Measurements from ENCODE around the gene C10orf71. TPM values are rescaled to one million over a fixed set of nuclear protein-coding genes. Genes with fewer than 3 reads are reported as not detected.

The C10orf71 gene
- total and polyA plus RNA-seq, 2 donors (not counting 1 experiment from before 2014, with no cell fraction given), result not detected

DNA sequence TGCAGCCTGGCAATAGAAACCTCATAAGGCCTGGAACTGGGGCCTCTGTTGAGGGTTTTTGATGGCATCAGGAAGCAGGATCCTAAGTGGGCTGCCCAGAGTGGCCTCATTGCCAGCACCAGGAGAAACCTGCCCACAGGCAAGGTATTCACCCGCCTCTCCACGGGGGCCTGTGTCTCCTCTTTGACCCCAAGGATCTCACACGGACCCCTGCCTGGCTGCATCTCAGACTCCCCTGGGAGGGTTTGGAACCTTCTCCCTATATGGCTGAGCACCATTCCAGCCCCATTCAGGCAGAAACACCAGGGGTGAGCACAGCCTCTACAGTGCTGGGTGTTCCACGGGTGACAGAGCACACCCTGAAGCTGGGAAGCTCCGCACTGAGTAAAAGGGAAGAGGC is 14.6 kb upstream of the C10orf71 start:
- no peaks in the 10 kb centered on the region for H3K36me3 ChIP-seq (replicated peaks in 1 of 2; ENCODE audit: control extremely low read depth in 1 of 2, control insufficient read depth in 1 of 2, extremely low read depth in 1 of 2, insufficient read depth in 2 of 2, low read length in 1 of 2)
- DNase-seq, result no peak
- intact Hi-C loops (cut with micrococcal nuclease), result no loop called here
- WGBS (ENCODE audit: insufficient coverage), result 91% methylated on average over 5 of the region's 5 CpGs
- H3K4me1 ChIP-seq (ENCODE audit: control insufficient read depth in 2 of 2, insufficient read depth in 2 of 2, low read length in 2 of 2), result no peaks in the 10 kb centered on the region
- no peaks in the 10 kb centered on the region for H3K79me2 ChIP-seq (ENCODE audit: control insufficient read depth, insufficient read depth, low read length)
- no peaks in the 10 kb centered on the region for H3K9me3 ChIP-seq (ENCODE audit: control extremely low read depth in 1 of 3, control insufficient read depth in 2 of 3, insufficient read depth in 1 of 3, low read length in 2 of 3)
- H3K27me3 ChIP-seq (replicated peaks in 1 of 4; ENCODE audit: control extremely low read depth in 1 of 4, control insufficient read depth in 3 of 4, insufficient read depth in 4 of 4, low read length in 3 of 4), result peaks cover 0 to 3% (median 0%) of the 10 kb centered on the region in 4 experiments
- no peak overlapping the region for H3K27ac ChIP-seq (ENCODE audit: low read length in 2 of 2)
- H3K4me2 ChIP-seq (replicated peaks; ENCODE audit: low read depth, low read length, poor library complexity, severe bottlenecking), result no peak overlapping the region
- H3K4me3 ChIP-seq (ENCODE audit: control extremely low read depth in 1 of 5, extremely low read depth in 1 of 5, insufficient read depth in 1 of 5, low read depth in 2 of 5, low read length in 4 of 5), result no peak overlapping the region
- H4K20me1 ChIP-seq (ENCODE audit: control insufficient read depth, insufficient read depth, low read length, poor library complexity, severe bottlenecking), result no peaks in the 10 kb centered on the region
- H3K9me3 Mint-ChIP-seq (ENCODE audit: insufficient read depth), result no peaks in the 10 kb centered on the region
- peaks cover 6% of the 10 kb centered on the region for H3K27me3 Mint-ChIP-seq
- ChIA-PET CTCF (no interaction called here), POLR2A (no interaction called here)
- no peak overlapping the region for H3K4me3 Mint-ChIP-seq
- no peak overlapping the region for H3K9ac ChIP-seq (ENCODE audit: low read length)
- ATAC-seq (ENCODE audit: low read depth), result no peak
- TF ChIP-seq, protein P1, sequence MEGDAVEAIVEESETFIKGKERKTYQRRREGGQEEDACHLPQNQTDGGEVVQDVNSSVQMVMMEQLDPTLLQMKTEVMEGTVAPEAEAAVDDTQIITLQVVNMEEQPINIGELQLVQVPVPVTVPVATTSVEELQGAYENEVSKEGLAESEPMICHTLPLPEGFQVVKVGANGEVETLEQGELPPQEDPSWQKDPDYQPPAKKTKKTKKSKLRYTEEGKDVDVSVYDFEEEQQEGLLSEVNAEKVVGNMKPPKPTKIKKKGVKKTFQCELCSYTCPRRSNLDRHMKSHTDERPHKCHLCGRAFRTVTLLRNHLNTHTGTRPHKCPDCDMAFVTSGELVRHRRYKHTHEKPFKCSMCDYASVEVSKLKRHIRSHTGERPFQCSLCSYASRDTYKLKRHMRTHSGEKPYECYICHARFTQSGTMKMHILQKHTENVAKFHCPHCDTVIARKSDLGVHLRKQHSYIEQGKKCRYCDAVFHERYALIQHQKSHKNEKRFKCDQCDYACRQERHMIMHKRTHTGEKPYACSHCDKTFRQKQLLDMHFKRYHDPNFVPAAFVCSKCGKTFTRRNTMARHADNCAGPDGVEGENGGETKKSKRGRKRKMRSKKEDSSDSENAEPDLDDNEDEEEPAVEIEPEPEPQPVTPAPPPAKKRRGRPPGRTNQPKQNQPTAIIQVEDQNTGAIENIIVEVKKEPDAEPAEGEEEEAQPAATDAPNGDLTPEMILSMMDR (IDR thresholded peaks at IDR 0.05), result no peak
- TF ChIP-seq EZH2 (IDR thresholded peaks at IDR 0.05; ENCODE audit: borderline replicate concordance, insufficient read depth, low read depth, low read length, poor library complexity, severe bottlenecking), result no peak
- H2AFZ ChIP-seq (ENCODE audit: insufficient read depth, low read depth, low read length, poor library complexity, severe bottlenecking), result no peak overlapping the region
- no peak overlapping the region for H3K27ac Mint-ChIP-seq
- no peaks in the 10 kb centered on the region for H3K4me1 Mint-ChIP-seq

DNA sequence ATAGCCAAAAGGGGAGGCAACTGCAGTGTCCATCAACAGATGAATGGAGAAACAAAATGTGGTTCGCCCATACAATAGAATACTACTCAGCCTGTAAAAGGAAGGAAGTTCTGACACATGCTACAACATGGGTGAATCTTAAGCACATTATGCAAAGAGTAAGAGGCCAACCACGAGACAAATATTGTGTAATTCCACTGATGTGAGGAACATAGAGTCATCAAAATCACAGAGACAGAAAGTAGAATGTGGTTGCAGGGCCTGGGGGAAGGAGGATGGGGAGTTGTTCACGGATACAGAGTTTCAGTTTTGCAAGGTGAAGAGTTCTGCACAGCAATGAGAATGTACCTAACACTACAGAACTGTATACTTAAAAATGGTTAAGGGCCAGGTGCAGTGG is 13.7 kb upstream of the C10orf71 start:
- ATAC-seq (ENCODE audit: low read depth), result no peak
- no peaks in the 10 kb centered on the region for H3K9me3 Mint-ChIP-seq (ENCODE audit: insufficient read depth)
- H3K4me3 ChIP-seq (ENCODE audit: control extremely low read depth in 1 of 5, extremely low read depth in 1 of 5, insufficient read depth in 1 of 5, low read depth in 2 of 5, low read length in 4 of 5), result no peak overlapping the region
- H3K27me3 ChIP-seq (replicated peaks in 1 of 4; ENCODE audit: control extremely low read depth in 1 of 4, control insufficient read depth in 3 of 4, insufficient read depth in 4 of 4, low read length in 3 of 4), result no peaks in the 10 kb centered on the region
- H3K4me1 Mint-ChIP-seq, result no peaks in the 10 kb centered on the region
- H3K4me2 ChIP-seq (replicated peaks; ENCODE audit: low read depth, low read length, poor library complexity, severe bottlenecking), result no peak overlapping the region
- H3K9me3 ChIP-seq (ENCODE audit: control extremely low read depth in 1 of 3, control insufficient read depth in 2 of 3, insufficient read depth in 1 of 3, low read length in 2 of 3), result no peaks in the 10 kb centered on the region
- no peak overlapping the region for H2AFZ ChIP-seq (ENCODE audit: insufficient read depth, low read depth, low read length, poor library complexity, severe bottlenecking)
- no peak for DNase-seq
- H3K4me1 ChIP-seq (ENCODE audit: control insufficient read depth in 2 of 2, insufficient read depth in 2 of 2, low read length in 2 of 2), result no peaks in the 10 kb centered on the region
- ChIA-PET POLR2A (no interaction called here), CTCF (no interaction called here)
- no peak overlapping the region for H3K4me3 Mint-ChIP-seq
- WGBS (ENCODE audit: insufficient coverage), result 100% methylated on average over 1 of the region's 3 CpGs
- intact Hi-C loops (cut with micrococcal nuclease), result no loop called here
- no peak for TF ChIP-seq EZH2 (IDR thresholded peaks at IDR 0.05; ENCODE audit: borderline replicate concordance, insufficient read depth, low read depth, low read length, poor library complexity, severe bottlenecking)
- TF ChIP-seq, protein P1 (IDR thresholded peaks at IDR 0.05), result no peak
- H3K27me3 Mint-ChIP-seq, result peaks cover under 1% of the 10 kb centered on the region
- H3K79me2 ChIP-seq (ENCODE audit: control insufficient read depth, insufficient read depth, low read length), result no peaks in the 10 kb centered on the region
- H3K27ac ChIP-seq (ENCODE audit: low read length in 2 of 2), result no peak overlapping the region
- no peak overlapping the region for H3K27ac Mint-ChIP-seq
- H4K20me1 ChIP-seq (ENCODE audit: control insufficient read depth, insufficient read depth, low read length, poor library complexity, severe bottlenecking), result no peaks in the 10 kb centered on the region
- no peaks in the 10 kb centered on the region for H3K36me3 ChIP-seq (replicated peaks in 1 of 2; ENCODE audit: control extremely low read depth in 1 of 2, control insufficient read depth in 1 of 2, extremely low read depth in 1 of 2, insufficient read depth in 2 of 2, low read length in 1 of 2)
- no peak overlapping the region for H3K9ac ChIP-seq (ENCODE audit: low read length)
